SK-N-SH treated with all-trans-retinoic acid at 6 μM for 48 hours (cell line): ENCODE results near the gene DOCK4.

Source experiments
- ATAC-seq: fragments of 200-7000 bp; cut with Tn5 transposase; 3 replicates; pipeline ENCODE4 v1.9.1; 2020; ENCODE audit warnings: mild to moderate bottlenecking, moderate library complexity
- ARNTL ChIP-seq: fragments of 450-650 bp; formaldehyde crosslinking; IDR thresholded peaks from 2 replicates; pipeline ENCODE4 v1.5.0; 2020; ENCODE audit warnings: low read depth, mild to moderate bottlenecking, moderate library complexity, borderline replicate concordance
- BACH2 ChIP-seq: fragments of 250-450 bp; sonication (Bioruptor Pico); IDR thresholded peaks from 2 replicates; pipeline ENCODE4 v1.9.0; 2021; ENCODE audit warnings: mild to moderate bottlenecking, borderline replicate concordance
- CREB5 ChIP-seq: fragments of 250-450 bp; sonication (Bioruptor Pico); IDR thresholded peaks from 2 replicates; pipeline ENCODE4 v1.5.1; 2020; ENCODE audit warnings: low read depth, mild to moderate bottlenecking, moderate library complexity
- CSDC2 ChIP-seq: fragments of 250-450 bp; sonication (Bioruptor Pico); IDR thresholded peaks from 2 replicates; pipeline ENCODE4 v1.5.0; 2020; ENCODE audit warnings: mild to moderate bottlenecking, moderate library complexity
- ESRRG ChIP-seq: fragments of 250-450 bp; sonication (Bioruptor Pico); IDR thresholded peaks from 2 replicates; pipeline ENCODE4 v1.6.1; 2021; ENCODE audit warnings: mild to moderate bottlenecking
- GLIS3 ChIP-seq: fragments of 250-450 bp; sonication (Bioruptor Pico); IDR thresholded peaks from 2 replicates; pipeline ENCODE4 v1.5.0; 2020; ENCODE audit warnings: mild to moderate bottlenecking, moderate library complexity
- OSR1 ChIP-seq: fragments of 250-450 bp; sonication (Bioruptor Pico); IDR thresholded peaks from 2 replicates; pipeline ENCODE4 v1.8.0; 2022; ENCODE audit warnings: moderate library complexity, mild to moderate bottlenecking, inconsistent platforms
- POU6F1 ChIP-seq: fragments of 250-450 bp; sonication (Bioruptor Pico); IDR thresholded peaks from 2 replicates; pipeline ENCODE4 v1.8.0; 2021; ENCODE audit warnings: low read depth, mild to moderate bottlenecking, moderate library complexity, borderline replicate concordance
- RARB ChIP-seq: fragments of 250-450 bp; sonication (Bioruptor Pico); IDR thresholded peaks from 2 replicates; pipeline ENCODE4 v1.8.0; 2021; ENCODE audit warnings: mild to moderate bottlenecking, moderate library complexity
- SNAI2 ChIP-seq: fragments of 250-450 bp; sonication (Bioruptor Pico); IDR thresholded peaks from 2 replicates; pipeline ENCODE4 v1.5.0; 2020; ENCODE audit warnings: mild to moderate bottlenecking, moderate library complexity
- TOX ChIP-seq: fragments of 250-450 bp; sonication (Bioruptor Pico); IDR thresholded peaks from 2 replicates; pipeline ENCODE4 v1.8.0; 2021; ENCODE audit warnings: mild to moderate bottlenecking, moderate library complexity, borderline replicate concordance
- TSHZ2 ChIP-seq: fragments of 250-450 bp; sonication (Bioruptor Pico); IDR thresholded peaks from 2 replicates; pipeline ENCODE4 v1.5.0; 2020; ENCODE audit warnings: mild to moderate bottlenecking, moderate library complexity
- ZC3H10 ChIP-seq: fragments of 250-450 bp; sonication (Bioruptor Pico); IDR thresholded peaks from 2 replicates; pipeline ENCODE4 v1.5.1; 2021; ENCODE audit warnings: mild to moderate bottlenecking, moderate library complexity
- ZFP3 ChIP-seq: fragments of 250-450 bp; sonication (Bioruptor Pico); IDR thresholded peaks from 2 replicates; pipeline ENCODE4 v1.5.0; 2020; ENCODE audit warnings: mild to moderate bottlenecking, moderate library complexity
- ZFP30 ChIP-seq: fragments of 450-650 bp; formaldehyde crosslinking; IDR thresholded peaks from 2 replicates; pipeline ENCODE4 v1.5.0; 2022; ENCODE audit warnings: mild to moderate bottlenecking, moderate library complexity
- ZNF565 ChIP-seq: fragments of 450-650 bp; formaldehyde crosslinking; conservative IDR thresholded peaks from 2 replicates; pipeline ENCODE4 v1.5.0; 2020; ENCODE audit warnings: low read depth, mild to moderate bottlenecking, moderate library complexity
- ZNF70 ChIP-seq: fragments of 450-650 bp; formaldehyde crosslinking; IDR thresholded peaks from 2 replicates; pipeline ENCODE4 v1.5.0; 2020; ENCODE audit warnings: mild to moderate bottlenecking, moderate library complexity
- ZNF8 ChIP-seq: fragments of 450-650 bp; formaldehyde crosslinking; IDR thresholded peaks from 2 replicates; pipeline ENCODE4 v1.5.0; 2020; ENCODE audit warnings: mild to moderate bottlenecking, moderate library complexity

The DOCK4 gene

GRCh38 chr7:111878785-111879184 lies 327.4 kb downstream of the DOCK4 start:
- ATAC-seq: no peak
- TF ChIP-seq OSR1 (CRISPR knock-in tag) (no peak), CSDC2 (CRISPR knock-in tag) (no peak), ZC3H10 (CRISPR knock-in tag) (no peak), ZNF8 (CRISPR knock-in tag) (no peak), ZNF565 (CRISPR knock-in tag) (no peak), SNAI2 (CRISPR knock-in tag) (no peak), ZFP3 (no peak), GLIS3 (no peak), ARNTL (CRISPR knock-in tag) (no peak), ZNF70 (CRISPR knock-in tag) (no peak), TSHZ2 (no peak), POU6F1 (CRISPR knock-in tag) (no peak)

GRCh38 chr7:111877931-111878330 lies 328.3 kb downstream of the DOCK4 start:
- no peak for TF ChIP-seq RARB (CRISPR knock-in tag)
- no peak for TF ChIP-seq BACH2
- no peak for TF ChIP-seq ZC3H10 (CRISPR knock-in tag)
- ATAC-seq: no peak

GRCh38 chr7:111873963-111874690 lies 332.1 kb downstream of the DOCK4 start:
- peak; percentile 52 for ATAC-seq

More at GRCh38 chr7:111873963-111874690, 332.1 kb downstream of the DOCK4 start:
- TF ChIP-seq BACH2 (no peak), ZC3H10 (CRISPR knock-in tag) (no peak), ZFP30 (CRISPR knock-in tag) (no peak), ESRRG (no peak), TOX (CRISPR knock-in tag) (no peak), POU6F1 (CRISPR knock-in tag) (no peak), OSR1 (CRISPR knock-in tag) (no peak), ZFP3 (no peak), ARNTL (CRISPR knock-in tag) (no peak), TSHZ2 (no peak), CREB5 (no peak), ZNF8 (CRISPR knock-in tag) (no peak)
